Endothelial cell of umbilical vein (primary cell): ENCODE results near the gene MOGAT3.

Source experiments
- CTCF ChIP-seq, 2 donors: IDR thresholded peaks; 1 replicate in 1 of 2; 2 replicates in 1 of 2; pipeline ENCODE4 v1.5.1; 2011; ENCODE audit warnings: low read length in 2 of 2, mild to moderate bottlenecking in 2 of 2, moderate library complexity in 2 of 2, control low read depth in 1 of 2, inconsistent platforms in 1 of 2, low read depth in 1 of 2; ENCODE audit not compliant: insufficient read depth in 1 of 2; ENCODE audit errors: extremely low read depth in 1 of 2
- EZH2 ChIP-seq: IDR thresholded peaks from 2 replicates; pipeline ENCODE4 v1.6.1; 2012; ENCODE audit warnings: borderline replicate concordance, low read depth, mild to moderate bottlenecking, moderate library complexity, low read length, inconsistent platforms; ENCODE audit not compliant: severe bottlenecking
- FOS ChIP-seq: IDR thresholded peaks from 2 replicates; pipeline ENCODE4 v1.6.1; 2011; ENCODE audit warnings: mild to moderate bottlenecking, low read length, moderate library complexity, borderline replicate concordance; ENCODE audit not compliant: insufficient read depth
- GATA2 ChIP-seq: IDR thresholded peaks from 2 replicates; pipeline ENCODE4 v1.7.0; 2011; ENCODE audit warnings: low read depth, mild to moderate bottlenecking, moderate library complexity, mixed read lengths, low read length; ENCODE audit not compliant: insufficient read length, insufficient read depth
- JUN ChIP-seq: IDR thresholded peaks from 2 replicates; pipeline ENCODE4 v1.6.1; 2011; ENCODE audit warnings: borderline replicate concordance, low read depth; ENCODE audit not compliant: insufficient read length, insufficient read depth
- MAX ChIP-seq: IDR thresholded peaks from 2 replicates; pipeline ENCODE4 v1.6.1; 2011; ENCODE audit not compliant: insufficient read depth, insufficient read length
- MYC ChIP-seq: IDR thresholded peaks from one replicate; pipeline ENCODE4 v1.6.1; 2011; ENCODE audit warnings: mild to moderate bottlenecking, low read depth, low read length
- POLR2A ChIP-seq: IDR thresholded peaks from 2 replicates; pipeline ENCODE4 v1.6.1; 2012; ENCODE audit warnings: low read depth, mild to moderate bottlenecking, control low read depth, low read length
- POLR2AphosphoS5 ChIP-seq: IDR thresholded peaks from 2 replicates; pipeline ENCODE4 v1.6.1; 2012; ENCODE audit warnings: low read depth, mild to moderate bottlenecking, control low read depth, low read length, moderate library complexity; ENCODE audit not compliant: insufficient read depth

- TF ChIP-seq CTCF (IDR thresholded peaks at IDR 0.05; ENCODE audit: extremely low read depth in 1 of 2, insufficient read depth in 1 of 2, low read depth in 1 of 2, low read length in 2 of 2) (no peak), EZH2 (no peak), POLR2AphosphoS5 (no peak), POLR2A (no peak), MAX (no peak), JUN (no peak), GATA2 (no peak), FOS (no peak), MYC (no peak)
Observed at GRCh38 chr7:101239191-101239950, 38.5 kb upstream of the MOGAT3 start.
